ENCODE results near the gene MAP2K6. TPM values are rescaled to one million over a fixed set of nuclear protein-coding genes. Genes with fewer than 3 reads are reported as not detected.

MAP2K6 gene
- total and polyA plus RNA-seq, 11 donors: 0.61 to 5.1 (median 1.4) TPM

- no peak for DNase-seq
- H3K27ac ChIP-seq: no peak overlapping the region
- H3K9me3 ChIP-seq: no peaks in the 10 kb centered on the region
- no peaks in the 10 kb centered on the region for H3K36me3 ChIP-seq
- TF ChIP-seq POLR2A (IDR thresholded peaks at IDR 0.05) (no peak), CTCF (IDR thresholded peaks at IDR 0.05) (no peak)
- intact Hi-C loops (cut with DNase I): loop anchor here in 8 of 10 donors (2.0 to 10.0 kb wide), 10 partner anchors 40 to 1065 kb away; no protein-coding TSS in a partner anchor
- 36 to 47% (median 40%) methylated on average over 4 of the region's 4 CpGs for WGBS, 4 donors
- H3K4me3 ChIP-seq: no peak overlapping the region
- no peak for ATAC-seq
- H3K4me1 ChIP-seq: peaks cover 0 to 3% (median 0%) of the 10 kb centered on the region in 12 donors
- H3K27me3 ChIP-seq: no peaks in the 10 kb centered on the region
Observed at GRCh38 chr17:69567130-69567529, 152.6 kb downstream of the MAP2K6 start.

GRCh38 chr17:69572747-69573146, 158.2 kb downstream of the MAP2K6 start:
- whole genome bisulfite sequencing, 4 donors: 58 to 84% (median 71%) methylated on average over 3 of the region's 3 CpGs
- peaks cover 3 to 28% (median 19%) of the 10 kb centered on the region in 12 donors for H3K4me1 ChIP-seq
- intact Hi-C loops (cut with DNase I): loop anchor here in 5 of 10 donors (5.0 to 10.0 kb wide), 5 partner anchors 35 to 1050 kb away; no protein-coding TSS in a partner anchor
- H3K27ac ChIP-seq: no peak overlapping the region
- TF ChIP-seq CTCF (IDR thresholded peaks at IDR 0.05) (no peak), POLR2A (IDR thresholded peaks at IDR 0.05) (no peak)
- no peaks in the 10 kb centered on the region for H3K9me3 ChIP-seq
- H3K27me3 ChIP-seq: no peaks in the 10 kb centered on the region
- ATAC-seq (no peak), DNase-seq (no peak)
- H3K36me3 ChIP-seq: no peaks in the 10 kb centered on the region
- H3K4me3 ChIP-seq: no peak overlapping the region

- intact Hi-C loops (cut with DNase I): loop anchor here in 5 of 10 donors (5.0 to 10.0 kb wide), 5 partner anchors 34 to 1049 kb away; no protein-coding TSS in a partner anchor
- Histone ChIP-seq H3K4me3 (no peak overlapping the region), H3K9me3 (no peaks in the 10 kb centered on the region), H3K27ac (peak overlapping the region in 1 of 12 donors; percentile 19), H3K36me3 (no peaks in the 10 kb centered on the region), H3K27me3 (no peaks in the 10 kb centered on the region), H3K4me1 (peaks cover 3 to 28% (median 19%) of the 10 kb centered on the region in 12 donors)
- ATAC-seq (no peak), DNase-seq (no peak)
- WGBS, 4 donors: 79 to 86% (median 82%) methylated on average over 2 of the region's 2 CpGs
- TF ChIP-seq CTCF (IDR thresholded peaks at IDR 0.05) (no peak), POLR2A (IDR thresholded peaks at IDR 0.05) (no peak)
Observed at GRCh38 chr17:69573396-69573795, 158.9 kb downstream of the MAP2K6 start.

- ATAC-seq: peak in 1 of 4 donors; percentile 73
- intact Hi-C loops (cut with DNase I): loop anchor here in 5 of 10 donors (5.0 to 10.0 kb wide), 5 partner anchors 33 to 1048 kb away; no protein-coding TSS in a partner anchor
- H3K9me3 ChIP-seq: no peaks in the 10 kb centered on the region
- 46 to 66% (median 57%) methylated on average over 10 of the region's 10 CpGs for WGBS, 4 donors
- no peaks in the 10 kb centered on the region for H3K36me3 ChIP-seq
- TF ChIP-seq CTCF (IDR thresholded peaks at IDR 0.05) (no peak), POLR2A (IDR thresholded peaks at IDR 0.05) (no peak)
- H3K4me3 ChIP-seq: no peak overlapping the region
- H3K27ac ChIP-seq: peak overlapping the region in 8 of 12 donors; percentile 3 to 58 (median 26)
- peaks cover 3 to 28% (median 19%) of the 10 kb centered on the region in 12 donors for H3K4me1 ChIP-seq
- peak in 1 of 5 donors; percentile 36 for DNase-seq
- H3K27me3 ChIP-seq: no peaks in the 10 kb centered on the region
Observed at GRCh38 chr17:69574257-69575197, 160.0 kb downstream of the MAP2K6 start.

Data from heart left ventricle (tissue), 16 donors.